Heart left ventricle (tissue), 16 donors: ENCODE data around the gene MTREX. TPM values are rescaled to one million over a fixed set of nuclear protein-coding genes. Genes with fewer than 3 reads are reported as not detected.

Experiments used
- ATAC-seq, 4 donors: fragments of 200-7000 bp; cut with Tn5 transposase; one replicate each; pipeline ENCODE4 v1.9.1; 2020 to 2022; ENCODE audit warnings: moderate library complexity in 4 of 4, mild to moderate bottlenecking in 3 of 4, moderate number of reproducible peaks in 1 of 4
- DNase-seq, 5 donors: peaks; one replicate each; pipeline ENCODE4 v3.0.0-alpha.2; 2020
- H3K27ac ChIP-seq, 12 donors: fragments of 200-600 bp; sonication (generic) in 4 of 12; one replicate each; pipeline versions ENCODE4 v1.5.0 to v1.8.0; 2016 to 2022; ENCODE audit warnings: mild to moderate bottlenecking in 2 of 12
- H3K27me3 ChIP-seq, 9 donors: fragments of 200-600 bp; sonication (generic) in 2 of 9; one replicate each; pipeline versions ENCODE4 v1.5.1 to v1.8.0; 2016 to 2022; ENCODE audit warnings: mild to moderate bottlenecking in 3 of 9
- H3K36me3 ChIP-seq, 9 donors: fragments of 200-600 bp; sonication (generic) in 2 of 9; one replicate each; pipeline versions ENCODE4 v1.5.0 to v1.8.0; 2018 to 2022; ENCODE audit warnings: mild to moderate bottlenecking in 2 of 9
- H3K4me1 ChIP-seq, 12 donors: fragments of 200-600 bp; sonication (generic) in 4 of 12; one replicate each; pipeline versions ENCODE4 v1.5.0 to v1.8.0; 2016 to 2022; ENCODE audit warnings: mild to moderate bottlenecking in 3 of 12
- H3K4me3 ChIP-seq, 12 donors: fragments of 200-600 bp; sonication (generic) in 4 of 12; one replicate each; pipeline versions ENCODE4 v1.5.0 to v1.8.0; 2017 to 2022; ENCODE audit warnings: mild to moderate bottlenecking in 9 of 12, moderate library complexity in 4 of 12
- H3K9me3 ChIP-seq, 12 donors: fragments of 200-600 bp; sonication (generic) in 4 of 12; one replicate each; pipeline versions ENCODE4 v1.5.0 to v1.8.0; 2016 to 2022; ENCODE audit warnings: mild to moderate bottlenecking in 1 of 12
- CTCF ChIP-seq, 12 donors: fragments of 200-600 bp; sonication (generic) in 4 of 12; IDR thresholded peaks; one replicate each; pipeline versions ENCODE4 v1.5.0 to v1.8.0; 2018 to 2022; ENCODE audit warnings: antibody characterized with exemption in 12 of 12, mild to moderate bottlenecking in 5 of 12
- POLR2A ChIP-seq, 2 donors: fragments of 450-650 bp; IDR thresholded peaks; one replicate each; pipeline ENCODE4 v1.6.1; 2017; ENCODE audit warnings: antibody characterized with exemption in 2 of 2, mild to moderate bottlenecking in 2 of 2, moderate library complexity in 2 of 2
- WGBS, 4 donors: extraction: QIAGEN DNeasy Blood & Tissue Kit in 2 of 4; methylation state at CpG; one replicate each; pipeline versions ENCODE4 v1.1.5 to v1.1.7; 2013 to 2018; 5-methylcytosine and 5-hydroxymethylcytosine counted together
- intact Hi-C, 10 donors: fragments of 100-400 bp; cut with DNase I; formaldehyde crosslinking; loops; one replicate each; pipeline versions ENCODE4 v1.11.1 to v1.14.2; 2022
- polyA plus RNA-seq, 2 donors: library from polyadenylated mRNA; stranded (reverse); fragments of 200-250 nt; gene quantifications; one replicate each; pipeline ENCODE4 v1.2.3, GENCODE V29; 2013
- total RNA-seq, 9 donors: library from RNA; depleted of rRNA in 2 of 9; stranded (reverse); fragments of >200 nt in 2 of 9; fragmentation: NEBNext Ultra II Directional in 3 of 9; extraction: Animal tissue kit (Norgen Biotek cat#: 25700) in 3 of 9; gene quantifications; one replicate each; pipeline versions ENCODE4 v1.1.0 to v1.2.4, GENCODE V29; 2016 to 2023
- donor health status: ischemic (EF 13 %, LVEDD 7.1; RV severe dilation, severe dysfunction).
- donor health status: healthy with polysubstance abuse.
- donor health status: DM: no; HTN: yes; CAD: no.
- donor health status: DM: no; HTN: no; CAD: no.
- donor health status: ischemic (EF 25% LVEDD 6.9; RV normal size, moderate dysfunction).
- donor health status: ischemic (EF 25% LVEDD 5.7; RV mildly dilated, moderate dysfunction).
- donor health status: healthy.
- donor health status: DM: yes; HTN: yes; CAD: no.
- donor health status: ischemic (EF 35%, LVEDD 5.7; RV mildly dilated, moderate dysfunction).
- donor health status: nonischemic (EF 11% LVEDD 7.7; RV severe dilation, severe dysfunction).
- donor health status: DM: yes; HTN: yes; CAD: no.
- donor health status: PGD.
- donor health status: ischemic (EF 29% LVEDD 5.4; RV normal size, mild dysfunction).
- donor health status: nonischemic (EF 23%, LVEDD 6.1; RV moderate dilation, normal function).

MTREX gene
- total and polyA plus RNA-seq, 11 donors, result 18.4 to 68.8 (median 57.3) TPM

DNA sequence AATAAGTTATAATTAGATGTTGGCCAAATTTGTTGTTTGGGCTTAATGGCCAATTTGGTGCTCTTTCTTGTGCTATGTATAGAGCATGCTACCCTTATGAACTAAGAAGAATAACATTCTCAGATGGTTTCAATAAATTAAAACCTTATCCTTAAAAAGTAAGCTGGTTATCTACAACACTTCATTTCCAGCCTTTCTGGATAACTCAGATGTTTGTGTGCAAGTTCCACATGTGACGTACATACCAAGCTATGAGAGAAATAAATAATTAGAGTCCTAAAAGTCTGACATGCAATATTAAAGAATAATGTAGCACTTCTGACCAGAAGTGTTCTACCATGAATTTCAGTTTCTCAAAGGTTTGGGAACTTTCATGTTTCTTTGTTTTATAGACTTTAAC is 11.7 kb downstream of the MTREX start:
- TF ChIP-seq CTCF (IDR thresholded peaks at IDR 0.05) (no peak), POLR2A (IDR thresholded peaks at IDR 0.05) (no peak)
- WGBS, 4 donors, result 63 to 77% (median 72%) methylated on average over 1 of the region's 1 CpG
- Histone ChIP-seq H3K4me3 (no peak overlapping the region), H3K27me3 (no peaks in the 10 kb centered on the region), H3K4me1 (peaks cover 0 to 28% (median 8%) of the 10 kb centered on the region in 12 donors), H3K27ac (peak overlapping the region in 1 of 12 donors; percentile 41), H3K36me3 (peaks cover 0 to 21% (median 5%) of the 10 kb centered on the region in 9 donors), H3K9me3 (peaks cover 0 to 7% (median 0%) of the 10 kb centered on the region in 12 donors)
- ATAC-seq (no peak), DNase-seq (no peak)
- intact Hi-C loops, result no loop called here

- no peak for DNase-seq
- Histone ChIP-seq H3K36me3 (peaks cover 0 to 27% (median 5%) of the 10 kb centered on the region in 9 donors), H3K27ac (peak overlapping the region in 1 of 12 donors; percentile 41), H3K4me3 (no peak overlapping the region), H3K9me3 (peaks cover 0 to 7% (median 0%) of the 10 kb centered on the region in 12 donors), H3K27me3 (no peaks in the 10 kb centered on the region), H3K4me1 (peaks cover 0 to 24% (median 7%) of the 10 kb centered on the region in 12 donors)
- TF ChIP-seq CTCF (IDR thresholded peaks at IDR 0.05) (no peak), POLR2A (IDR thresholded peaks at IDR 0.05) (no peak)
- 58 to 79% (median 64%) methylated on average over 4 of the region's 4 CpGs for WGBS, 4 donors
- intact Hi-C loops, result loop anchor here in 1 of 10 donors (5.0 to 10.0 kb wide), 2 partner anchors 372 to 884 kb away; no protein-coding TSS in a partner anchor
- no peak for ATAC-seq
These were observed 12.8 kb downstream of the MTREX start for GRCh38 chr5:55320571-55320970.

DNA sequence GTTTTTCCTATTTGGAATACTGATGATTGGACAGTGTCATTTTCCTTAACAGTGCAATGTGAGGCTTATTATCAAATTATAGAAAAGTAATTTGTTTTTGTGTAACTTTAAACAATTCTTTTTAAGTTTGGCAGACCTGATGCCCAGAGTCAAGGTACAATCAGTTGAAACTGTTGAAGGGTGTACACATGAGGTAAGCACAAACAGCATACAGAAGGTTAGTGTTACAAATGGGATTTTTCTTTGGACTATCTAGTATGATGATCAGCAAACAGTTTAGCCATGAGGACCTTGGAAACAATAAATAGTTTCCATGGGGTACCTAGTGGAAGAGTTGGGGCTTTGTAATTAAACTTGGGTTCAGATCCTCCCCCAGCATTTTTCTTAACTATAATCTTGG is 16.2 kb downstream of the MTREX start:
- Histone ChIP-seq H3K4me1 (peaks cover 0 to 15% (median 7%) of the 10 kb centered on the region in 12 donors), H3K36me3 (peaks cover 0 to 61% (median 22%) of the 10 kb centered on the region in 9 donors), H3K27ac (no peak overlapping the region), H3K27me3 (no peaks in the 10 kb centered on the region), H3K4me3 (no peak overlapping the region), H3K9me3 (no peaks in the 10 kb centered on the region)
- intact Hi-C loops, result loop anchor here in 2 of 10 donors (2.0 to 10.0 kb wide), 3 partner anchors 368 to 881 kb away; no protein-coding TSS in a partner anchor
- ATAC-seq (no peak), DNase-seq (no peak)
- TF ChIP-seq POLR2A (IDR thresholded peaks at IDR 0.05) (no peak), CTCF (IDR thresholded peaks at IDR 0.05) (no peak)

DNA sequence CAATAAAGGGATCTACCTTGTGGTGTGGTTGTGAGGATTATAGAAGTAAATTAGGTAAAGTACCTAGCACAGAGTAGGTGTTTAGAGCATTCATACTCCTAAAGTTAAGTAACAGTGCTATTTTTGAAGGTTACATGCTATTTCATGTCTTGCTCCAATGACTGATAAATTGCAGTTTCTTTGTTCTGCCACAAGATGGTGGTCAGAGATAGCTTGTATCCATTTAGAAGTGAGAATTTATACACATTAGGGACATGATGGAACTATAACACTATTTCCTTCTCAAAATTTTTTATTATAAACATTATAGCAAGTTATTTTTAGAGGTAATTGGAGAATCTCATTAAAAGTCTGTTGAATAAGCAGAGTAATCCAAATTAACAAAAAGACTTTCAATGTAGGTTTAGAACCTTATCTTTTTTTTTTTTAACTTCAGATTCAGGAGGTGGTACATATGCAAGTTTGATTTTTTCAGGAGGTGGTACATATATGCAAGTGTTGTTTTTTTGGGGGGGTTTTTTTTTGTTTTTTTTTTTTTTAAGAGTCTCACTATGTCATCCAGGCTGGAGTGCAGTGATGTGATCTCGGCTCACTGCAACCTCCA is 17.1 kb downstream of the MTREX start:
- no peak overlapping the region for H3K4me3 ChIP-seq
- no peak overlapping the region for H3K27ac ChIP-seq
- H3K36me3 ChIP-seq, result peaks cover 0 to 70% (median 31%) of the 10 kb centered on the region in 9 donors
- TF ChIP-seq POLR2A (IDR thresholded peaks at IDR 0.05) (no peak), CTCF (IDR thresholded peaks at IDR 0.05) (peak; percentile 38 to 66 (median 52))
- H3K9me3 ChIP-seq, result no peaks in the 10 kb centered on the region
- 98 to 100% (median 98%) methylated on average over 1 of the region's 1 CpG for WGBS, 4 donors
- ATAC-seq (peak in 1 of 4 donors; percentile 24), DNase-seq (no peak)
- H3K4me1 ChIP-seq, result peaks cover 0 to 9% (median 7%) of the 10 kb centered on the region in 12 donors
- no peaks in the 10 kb centered on the region for H3K27me3 ChIP-seq
- intact Hi-C loops, result loop anchor here in 2 of 10 donors (2.0 to 10.0 kb wide), 3 partner anchors 367 to 880 kb away; no protein-coding TSS in a partner anchor
